PC-3 (cell line): Measurements from ENCODE around the gene MRPL33.

Experiments used
- CTCF ChIP-seq: fragments of 300-600 bp; sonication (generic); conservative IDR thresholded peaks from 2 replicates; pipeline ENCODE4 v1.5.1; 2017; ENCODE audit warnings: antibody characterized with exemption, low read depth, mild to moderate bottlenecking, low read length
- EZH2 ChIP-seq: fragments of 300-600 bp; sonication (generic); IDR thresholded peaks from one replicate; pipeline ENCODE4 v1.6.1; 2017; ENCODE audit warnings: antibody characterized with exemption, mild to moderate bottlenecking, low read length; ENCODE audit not compliant: unreplicated experiment

DNA sequence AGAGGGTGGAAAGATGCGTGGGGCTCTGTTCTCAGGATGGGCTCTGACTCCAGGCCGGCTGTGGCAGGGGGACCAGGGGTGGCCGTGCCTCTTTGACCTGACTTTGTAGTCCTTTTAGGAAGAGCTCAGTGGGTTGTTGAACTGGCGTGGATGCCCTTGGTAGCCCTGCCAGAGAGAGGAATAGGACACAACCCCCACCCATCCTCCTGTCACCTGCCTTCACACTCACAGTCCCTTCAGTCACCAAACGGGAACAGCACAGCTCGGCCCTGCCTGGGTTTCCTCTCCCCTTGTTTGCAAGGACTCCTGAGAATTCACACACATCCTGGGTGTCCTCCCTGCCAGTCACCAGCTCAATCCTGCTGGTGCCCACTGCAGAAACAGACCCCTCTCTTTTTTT, 20.1 kb upstream of the MRPL33 start:
- TF ChIP-seq CTCF (no peak), EZH2 (no peak)
